Fibroblast of peridontal ligament (primary cell): ENCODE measurements around the gene NSG2.

Source experiments
- DNase-seq: peaks from one replicate; pipeline ENCODE4 v3.0.0-alpha.2; 2010; ENCODE audit errors: extremely low read depth

NSG2 gene

GRCh38 chr5:174059247-174059646 lies 13.7 kb downstream of the NSG2 start:
- DNase-seq: no peak

DNA sequence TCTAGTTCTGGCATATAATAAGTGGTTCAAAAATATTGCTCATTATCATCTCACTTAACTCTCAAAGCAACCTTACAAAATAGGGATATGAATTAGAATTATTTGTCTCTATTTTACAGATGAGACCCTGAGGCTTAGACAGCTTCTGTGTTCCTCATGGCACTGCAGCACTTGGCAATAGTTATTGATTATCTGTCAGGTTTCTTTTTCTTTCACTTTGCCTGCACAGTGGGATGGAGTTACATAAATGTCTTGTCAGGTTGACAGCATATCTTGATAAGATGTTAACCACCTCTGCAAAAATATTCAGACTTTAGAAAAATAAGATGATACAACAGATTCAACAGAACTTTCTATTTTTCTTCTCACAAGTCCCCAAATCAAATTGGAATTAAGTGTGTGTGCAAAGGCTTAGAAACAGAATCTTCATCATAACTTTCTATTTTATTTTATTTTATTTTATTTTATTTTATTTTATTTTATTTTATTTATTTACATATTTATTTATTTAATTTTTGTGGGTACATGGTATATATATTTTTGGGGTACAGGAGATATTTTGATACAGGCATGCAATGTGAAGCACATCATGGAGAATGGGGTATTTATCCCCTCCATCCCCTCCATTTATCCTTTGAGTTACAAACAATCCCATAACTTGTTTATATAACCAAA lies 17.7 kb downstream of the NSG2 start:
- no peak for DNase-seq

- no peak for DNase-seq
Observed at GRCh38 chr5:174064171-174064570, 18.7 kb downstream of the NSG2 start.

DNA sequence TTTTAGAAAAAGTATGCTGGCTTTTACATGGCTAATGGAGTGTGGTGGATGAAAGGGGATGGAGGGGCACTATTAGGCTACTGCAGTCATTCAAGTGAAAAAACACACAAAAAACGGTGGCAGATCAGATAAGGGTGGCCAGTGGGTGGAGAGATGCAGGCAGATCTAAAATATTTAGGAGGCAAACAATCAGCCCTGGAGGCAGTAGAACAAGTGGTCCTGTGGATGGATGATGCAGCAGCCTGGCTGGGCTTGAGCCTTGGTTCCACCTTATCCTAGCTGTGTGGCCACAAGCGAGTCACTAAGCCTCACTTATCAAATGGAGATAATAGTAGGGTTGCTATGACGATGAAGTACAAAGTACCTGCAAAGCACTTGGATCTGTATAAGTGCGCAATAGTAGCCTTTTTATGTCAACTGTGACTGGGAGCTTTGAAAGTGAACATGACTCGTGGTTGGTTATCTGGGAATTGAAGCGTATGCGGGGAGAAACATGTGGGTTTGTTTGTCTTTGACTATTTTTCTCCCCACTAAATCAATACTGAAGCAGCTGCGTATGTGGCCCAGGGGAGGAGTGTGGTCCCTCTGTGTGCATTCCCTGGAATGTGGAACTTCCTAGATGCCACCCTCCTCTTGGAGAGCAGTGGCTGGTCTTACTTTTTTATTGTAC lies 20.2 kb downstream of the NSG2 start:
- DNase-seq: no peak

DNA sequence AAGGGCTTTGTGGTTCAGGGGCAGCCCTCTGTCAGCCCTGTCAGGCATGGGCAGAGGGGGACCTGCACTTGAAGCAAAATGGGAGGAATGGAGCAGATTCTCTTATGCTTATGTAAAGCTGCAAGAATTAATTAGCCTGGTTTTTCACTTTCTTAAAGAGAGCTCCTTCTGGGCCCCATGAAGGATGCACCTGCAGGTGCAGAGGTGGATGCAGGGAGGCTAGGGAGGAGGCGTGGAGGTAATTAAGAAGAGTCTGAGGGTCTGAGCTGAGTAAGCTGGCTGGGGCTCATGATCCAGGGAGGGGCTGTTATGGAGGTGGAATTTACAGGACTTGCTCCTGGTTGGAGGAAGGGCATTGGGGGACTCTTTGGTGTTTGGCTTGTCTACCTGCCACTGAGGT lies 22.0 kb downstream of the NSG2 start:
- DNase-seq: no peak

DNA sequence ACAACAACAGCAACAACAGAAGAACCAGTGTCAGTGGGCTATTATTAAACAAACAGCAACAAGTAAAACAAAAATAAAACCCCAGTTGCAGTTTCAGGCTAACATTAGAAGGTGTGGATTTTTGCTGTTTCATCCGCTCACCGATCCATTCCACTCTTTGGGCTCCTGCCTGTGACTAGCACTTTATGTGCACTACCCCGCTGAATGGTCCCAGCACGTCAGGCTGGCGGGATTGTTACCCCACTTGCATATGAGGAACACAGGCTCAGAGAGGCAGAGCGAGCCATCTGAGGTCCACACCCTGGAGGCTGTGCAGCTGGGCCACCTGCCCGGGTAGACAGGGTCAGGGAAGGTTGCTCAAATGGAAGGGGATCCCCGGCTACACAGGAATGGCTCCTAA lies 26.0 kb downstream of the NSG2 start:
- DNase-seq: no peak

DNA sequence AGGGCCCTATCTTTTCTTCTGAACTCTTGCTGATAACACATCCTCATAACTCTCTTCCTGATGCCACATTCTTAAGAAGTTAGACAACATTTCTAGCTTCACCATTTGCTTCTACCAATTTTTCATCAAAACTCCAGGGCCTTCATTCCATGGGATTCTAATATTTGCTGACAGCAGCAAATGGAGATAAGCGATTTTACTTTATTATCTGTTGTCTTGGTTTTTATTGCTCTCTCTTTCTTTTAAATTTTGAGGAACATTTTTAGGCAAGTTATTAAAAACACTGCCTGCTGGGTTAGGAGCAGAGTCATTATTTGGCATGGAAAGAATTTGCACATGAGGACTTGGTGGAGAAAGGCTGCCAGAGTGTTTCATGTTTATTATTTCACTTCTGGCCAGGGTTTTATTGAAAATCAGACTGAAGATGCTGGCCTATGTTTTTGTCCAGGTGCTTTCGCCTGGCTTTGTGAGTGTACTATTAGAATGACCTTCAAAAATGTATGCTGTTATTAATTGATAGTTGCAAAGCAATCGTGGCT lies 27.7 kb downstream of the NSG2 start:
- no peak for DNase-seq

DNA sequence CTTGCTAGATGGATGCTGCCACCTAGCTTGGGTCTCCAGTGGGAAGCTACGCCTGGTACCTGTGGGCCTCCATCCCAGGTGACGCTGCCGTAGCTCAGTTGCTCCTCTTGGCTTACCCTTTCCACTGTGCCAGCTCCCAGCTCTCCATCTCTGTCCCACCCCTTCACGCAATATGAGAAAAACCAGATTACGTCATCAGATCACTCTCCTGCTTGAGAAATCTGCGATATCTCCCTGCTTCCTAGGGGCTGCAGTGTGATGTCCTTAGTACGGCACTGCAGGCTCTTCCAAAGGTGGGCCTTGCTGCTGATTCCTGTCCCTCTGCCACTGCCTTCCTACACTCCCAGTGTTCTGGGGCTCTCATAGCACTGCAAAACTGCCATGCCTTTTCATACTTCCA lies 28.9 kb downstream of the NSG2 start:
- no peak for DNase-seq

- no peak for DNase-seq
Observed at GRCh38 chr5:174078416-174078815, 32.9 kb downstream of the NSG2 start.

DNA sequence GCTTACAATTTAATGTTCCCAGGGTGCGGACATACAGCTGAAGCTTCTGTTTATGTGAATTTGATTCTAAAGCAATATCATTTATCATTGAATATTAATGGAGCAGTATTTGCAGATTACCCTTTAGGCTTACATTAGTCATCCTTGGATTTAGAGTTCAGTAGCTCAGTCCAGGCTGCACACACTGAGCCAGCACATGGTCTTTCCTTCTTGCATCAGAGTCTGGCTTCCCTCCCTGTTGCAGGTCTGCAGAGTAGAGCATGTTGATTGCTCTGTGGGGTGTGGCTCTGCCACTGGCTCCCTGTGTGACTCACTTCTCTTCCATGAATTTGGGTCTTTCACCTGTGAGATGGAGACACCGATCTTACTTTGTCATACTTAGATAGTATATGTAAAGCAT lies 36.8 kb downstream of the NSG2 start:
- DNase-seq: no peak

- DNase-seq: no peak
Observed at GRCh38 chr5:174083056-174083827, 37.7 kb downstream of the NSG2 start.

DNA sequence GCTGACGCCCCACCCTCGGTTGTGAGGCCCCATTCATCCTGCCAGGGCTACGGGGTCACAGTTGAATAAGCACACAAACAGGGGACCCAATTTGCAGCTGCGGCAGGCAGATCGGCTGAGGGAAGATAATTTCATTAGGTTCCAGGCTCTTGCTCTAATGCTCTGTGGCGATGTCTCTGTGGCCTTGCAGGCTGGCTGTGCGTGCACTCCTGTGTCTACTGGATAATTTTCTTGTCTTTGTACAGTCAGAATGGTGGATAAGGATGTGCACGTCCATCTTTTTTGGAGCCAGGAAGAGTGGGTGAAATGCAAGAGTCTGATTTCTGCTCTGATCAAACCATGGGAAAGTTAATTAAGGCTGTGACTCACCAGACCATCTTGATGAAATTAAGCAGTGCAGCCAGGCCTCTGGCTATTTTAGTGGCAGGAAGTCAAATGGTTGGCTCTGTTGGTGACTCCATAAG lies 39.2 kb downstream of the NSG2 start:
- no peak for DNase-seq

- DNase-seq: no peak
Observed at GRCh38 chr5:174086751-174087150, 41.2 kb downstream of the NSG2 start.

- no peak for DNase-seq
Observed at GRCh38 chr5:174087783-174088182, 42.3 kb downstream of the NSG2 start.

- no peak for DNase-seq
Observed at GRCh38 chr5:174090129-174090528, 44.6 kb downstream of the NSG2 start.

DNA sequence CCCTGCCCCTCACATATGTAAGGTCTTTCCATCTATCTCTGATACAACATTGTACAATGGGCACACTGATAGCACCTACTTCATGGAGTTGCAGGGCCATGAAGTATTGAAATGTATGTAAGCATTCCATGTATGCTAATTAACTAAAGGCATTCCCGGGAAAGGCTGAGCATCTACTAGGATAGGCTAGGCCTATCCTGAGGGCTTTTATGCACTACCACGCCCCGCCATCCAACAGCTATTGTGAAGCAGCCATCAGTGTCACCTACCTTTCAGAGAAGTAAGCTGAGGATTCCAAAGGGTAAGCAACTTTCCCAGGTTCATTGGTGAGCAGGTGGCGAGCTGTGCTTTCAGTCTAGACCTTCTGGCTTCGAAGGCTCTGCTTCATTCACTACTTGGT lies 47.6 kb downstream of the NSG2 start:
- DNase-seq: no peak

- DNase-seq: no peak
Observed at GRCh38 chr5:174094857-174095606, 49.5 kb downstream of the NSG2 start.

DNA sequence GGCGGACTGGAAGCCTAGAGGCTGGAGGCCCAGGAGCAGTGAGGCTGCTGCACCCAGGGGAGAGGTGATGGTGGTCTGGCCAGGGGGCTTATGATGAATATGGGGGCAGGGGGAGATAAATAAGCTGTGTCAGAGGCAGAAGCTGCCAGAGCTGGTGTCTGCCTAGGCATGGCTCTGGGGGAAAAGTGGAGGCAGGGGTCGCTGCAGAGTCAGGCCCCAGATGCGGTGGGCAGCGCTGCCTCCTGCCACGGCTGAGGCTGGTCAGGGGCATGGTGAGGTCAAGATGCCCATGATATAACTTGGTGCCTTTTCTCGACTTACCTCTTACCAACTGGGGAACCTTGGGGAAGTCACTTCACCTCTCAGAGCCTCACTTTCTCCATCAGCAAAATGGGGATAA lies 51.1 kb downstream of the NSG2 start:
- DNase-seq: no peak

DNA sequence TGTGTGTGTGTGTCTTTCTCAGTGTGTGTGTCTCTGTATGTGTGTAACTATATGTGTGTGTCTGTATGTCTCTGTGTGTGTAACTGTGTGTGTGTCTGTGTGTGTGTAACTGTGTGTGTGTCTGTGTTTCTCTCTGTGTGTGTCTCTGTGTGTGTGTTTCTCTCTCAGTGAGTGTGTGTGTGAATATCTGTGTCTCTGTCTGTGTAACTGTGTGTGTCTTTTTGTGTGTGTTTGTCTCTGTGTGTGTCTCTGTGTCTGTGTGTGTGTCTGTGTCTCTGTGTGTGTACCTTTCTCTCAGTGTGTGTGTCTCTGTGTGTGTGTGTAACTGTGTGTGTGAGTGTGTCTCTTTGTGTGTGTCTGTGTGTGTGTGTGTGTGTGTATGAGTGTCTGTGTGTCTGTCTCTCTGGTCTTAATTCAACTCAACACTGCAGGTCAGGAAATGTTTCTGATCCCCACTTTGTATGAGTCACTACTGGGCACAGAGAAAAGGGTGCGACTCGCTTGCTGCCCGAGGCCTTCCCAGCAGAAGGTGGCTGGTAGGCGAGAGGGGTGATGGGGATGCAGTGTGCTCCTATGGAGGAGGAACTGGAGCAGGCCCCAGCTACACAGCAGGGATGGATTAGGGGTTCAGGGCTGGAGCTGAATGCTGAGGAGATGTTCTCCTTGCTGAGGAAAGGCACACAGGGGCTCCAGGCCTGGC lies 52.1 kb downstream of the NSG2 start:
- DNase-seq: no peak

GRCh38 chr5:174098694-174099093 lies 53.2 kb downstream of the NSG2 start:
- DNase-seq: no peak

DNA sequence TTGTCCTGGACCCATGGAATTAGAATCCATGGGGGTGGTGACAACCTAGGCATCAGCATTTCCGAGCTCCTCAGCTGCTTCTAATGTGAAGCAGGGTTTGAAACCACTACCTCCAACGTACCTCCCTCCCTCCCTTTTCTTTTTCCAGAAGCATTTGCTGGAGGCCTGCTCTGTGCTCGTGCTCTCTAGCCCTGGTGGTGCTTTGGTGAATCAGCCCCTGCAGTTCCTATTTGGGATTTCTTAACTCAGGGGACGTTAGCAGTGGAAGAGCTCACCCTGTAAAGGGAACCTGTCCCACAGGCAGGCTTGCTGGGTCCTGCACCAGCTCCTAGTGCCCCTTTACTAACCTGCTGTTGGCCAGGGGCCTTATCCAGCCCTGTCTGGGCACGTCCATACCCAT lies 55.0 kb downstream of the NSG2 start:
- DNase-seq: no peak
